Heart right ventricle (tissue), 16 donors: Measurements from ENCODE around the gene RAB3IL1. TPM values are rescaled to one million over a fixed set of nuclear protein-coding genes. Genes with fewer than 3 reads are reported as not detected.
A peak's percentile ranks its signal among the peaks of the same experiment; 100 is the strongest.

ENCODE experiments used
- ATAC-seq, 8 donors: fragments of 200-7000 bp; cut with Tn5 transposase; one replicate each; pipeline ENCODE4 v1.9.1; 2020; ENCODE audit warnings: mild to moderate bottlenecking in 8 of 8, moderate library complexity in 8 of 8, moderate number of reproducible peaks in 1 of 8
- DNase-seq, 2 donors: peaks; one replicate each; pipeline ENCODE4 v3.0.0-alpha.2; 2020
- H3K27ac ChIP-seq, 10 donors: fragments of 200-600 bp; sonication (generic) in 2 of 10; one replicate each; pipeline versions ENCODE4 v1.5.0 to v1.8.0; 2020 to 2022; ENCODE audit warnings: mild to moderate bottlenecking in 3 of 10
- H3K27me3 ChIP-seq, 7 donors: fragments of 200-600 bp; one replicate each; pipeline ENCODE4 v1.8.0; 2021 to 2022; ENCODE audit warnings: mild to moderate bottlenecking in 2 of 7
- H3K36me3 ChIP-seq, 9 donors: fragments of 200-600 bp; sonication (generic) in 1 of 9; one replicate each; pipeline versions ENCODE4 v1.5.0 to v1.8.0; 2020 to 2022; ENCODE audit warnings: mild to moderate bottlenecking in 2 of 9
- H3K4me1 ChIP-seq, 9 donors: fragments of 200-600 bp; sonication (generic) in 1 of 9; one replicate each; pipeline versions ENCODE4 v1.5.0 to v1.8.0; 2020 to 2022; ENCODE audit warnings: mild to moderate bottlenecking in 4 of 9
- H3K4me3 ChIP-seq, 10 donors: fragments of 200-600 bp; sonication (generic) in 2 of 10; one replicate each; pipeline versions ENCODE4 v1.5.0 to v1.8.0; 2020 to 2022; ENCODE audit warnings: mild to moderate bottlenecking in 7 of 10, moderate library complexity in 2 of 10
- H3K9me3 ChIP-seq, 11 donors: fragments of 200-600 bp in 10 of 11; sonication (generic) in 2 of 11; one replicate each; pipeline versions ENCODE4 v1.5.0 to v1.8.0; 2013 to 2022; ENCODE audit warnings: mild to moderate bottlenecking in 2 of 11, control low read depth in 1 of 11, moderate library complexity in 1 of 11
- WGBS, 2 donors: extraction: QIAGEN DNeasy Blood & Tissue Kit; methylation state at CpG; one replicate each; pipeline ENCODE4 v1.1.7; 2013; ENCODE audit warnings: inconsistent platforms in 1 of 2; 5-methylcytosine and 5-hydroxymethylcytosine counted together
- intact Hi-C, 10 donors: fragments of 100-400 bp; cut with DNase I; formaldehyde crosslinking; loops; one replicate each; pipeline versions ENCODE4 v1.11.1 to v1.14.2; 2022
- polyA plus RNA-seq, 2 donors: library from polyadenylated mRNA; stranded (reverse); fragments of 200-250 nt; gene quantifications; one replicate each; pipeline ENCODE4 v1.2.3, GENCODE V29; 2013
- total RNA-seq, 10 donors: library from RNA; stranded (reverse); fragmentation: NEBNext Ultra II Directional in 3 of 10; extraction: Animal tissue kit (Norgen Biotek cat#: 25700) in 3 of 10; gene quantifications; one replicate each; pipeline versions ENCODE4 v1.2.1 to v1.2.4, GENCODE V29; 2021 to 2023
- TF ChIP-seq, protein P1 (sequence below), 9 donors: fragments of 200-600 bp; sonication (generic) in 2 of 9; IDR thresholded peaks; one replicate each; pipeline versions ENCODE4 v1.5.0 to v1.8.0; 2021 to 2022; ENCODE audit warnings: antibody characterized with exemption in 9 of 9, mild to moderate bottlenecking in 5 of 9, moderate library complexity in 1 of 9
- donor health status: Arrhythmogenic right ventricular cardiomyopathy.
- donor health status: ischemic (EF 13 %, LVEDD 7.1; RV severe dilation, severe dysfunction).
- donor health status: healthy with polysubstance abuse.
- donor health status: DM: no; HTN: yes; CAD: no.
- donor health status: DM: no; HTN: no; CAD: no.
- donor health status: ischemic (EF 25% LVEDD 6.9; RV normal size, moderate dysfunction).
- donor health status: ischemic (EF 25% LVEDD 5.7; RV mildly dilated, moderate dysfunction).
- donor health status: healthy.
- donor health status: DM: yes; HTN: yes; CAD: no.
- donor health status: Ischemic cardiomyopathy.
- donor health status: ischemic (EF 35%, LVEDD 5.7; RV mildly dilated, moderate dysfunction).
- donor health status: nonischemic (EF 11% LVEDD 7.7; RV severe dilation, severe dysfunction).
- donor health status: DM: yes; HTN: yes; CAD: no.
- donor health status: PGD.
- donor health status: ischemic (EF 29% LVEDD 5.4; RV normal size, mild dysfunction).
- donor health status: nonischemic (EF 23%, LVEDD 6.1; RV moderate dilation, normal function).

Gene RAB3IL1
- total and polyA plus RNA-seq, 12 donors = 3.7 to 11.1 (median 7.5) TPM

DNA sequence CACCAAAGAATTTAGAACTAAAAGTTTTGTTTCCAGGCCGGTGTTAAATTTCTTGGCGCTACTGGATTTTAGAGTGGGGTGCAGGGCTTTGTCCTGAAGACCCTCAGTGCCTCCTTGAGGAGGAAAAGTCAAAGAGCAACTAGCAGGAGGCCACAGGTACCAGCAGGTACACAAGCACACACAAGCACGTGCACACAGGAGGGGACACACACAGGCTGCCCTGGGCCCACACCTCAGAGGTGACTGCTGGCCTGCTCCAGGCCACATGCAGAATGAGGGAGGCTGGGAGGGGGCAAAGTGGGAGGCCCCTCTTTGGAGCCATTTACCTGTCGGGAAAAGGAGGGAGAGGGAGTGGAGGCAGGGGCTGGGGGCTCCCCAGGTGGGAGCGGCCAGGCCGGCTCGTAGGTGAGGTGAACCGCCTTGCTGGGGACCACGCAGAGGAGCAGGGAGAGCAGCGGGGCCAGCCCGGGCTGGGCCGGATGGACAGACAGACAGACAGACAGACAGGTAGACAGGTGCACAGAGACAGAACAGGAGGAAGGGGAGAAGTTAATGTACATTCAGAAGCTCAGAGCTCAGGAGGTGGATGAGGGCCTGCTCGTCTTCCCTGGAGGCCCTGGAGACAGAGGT lies 12.2 kb downstream of the RAB3IL1 start:
- intact Hi-C loops = loop anchor here in 1 of 10 donors (5.0 kb wide), 1 partner anchor 42 kb away; no protein-coding TSS in a partner anchor
- H3K36me3 ChIP-seq = peaks cover 0 to 69% (median 7%) of the 10 kb centered on the region in 9 donors
- 95% methylated on average over 13 of the region's 13 CpGs for WGBS, 2 donors
- no peak for ATAC-seq
- H3K9me3 ChIP-seq = no peaks in the 10 kb centered on the region
- no peak overlapping the region for H3K27ac ChIP-seq
- DNase-seq = no peak
- H3K27me3 ChIP-seq = no peaks in the 10 kb centered on the region
- no peak overlapping the region for H3K4me3 ChIP-seq
- H3K4me1 ChIP-seq = peaks cover 3 to 22% (median 14%) of the 10 kb centered on the region in 9 donors
- TF ChIP-seq, protein P1, sequence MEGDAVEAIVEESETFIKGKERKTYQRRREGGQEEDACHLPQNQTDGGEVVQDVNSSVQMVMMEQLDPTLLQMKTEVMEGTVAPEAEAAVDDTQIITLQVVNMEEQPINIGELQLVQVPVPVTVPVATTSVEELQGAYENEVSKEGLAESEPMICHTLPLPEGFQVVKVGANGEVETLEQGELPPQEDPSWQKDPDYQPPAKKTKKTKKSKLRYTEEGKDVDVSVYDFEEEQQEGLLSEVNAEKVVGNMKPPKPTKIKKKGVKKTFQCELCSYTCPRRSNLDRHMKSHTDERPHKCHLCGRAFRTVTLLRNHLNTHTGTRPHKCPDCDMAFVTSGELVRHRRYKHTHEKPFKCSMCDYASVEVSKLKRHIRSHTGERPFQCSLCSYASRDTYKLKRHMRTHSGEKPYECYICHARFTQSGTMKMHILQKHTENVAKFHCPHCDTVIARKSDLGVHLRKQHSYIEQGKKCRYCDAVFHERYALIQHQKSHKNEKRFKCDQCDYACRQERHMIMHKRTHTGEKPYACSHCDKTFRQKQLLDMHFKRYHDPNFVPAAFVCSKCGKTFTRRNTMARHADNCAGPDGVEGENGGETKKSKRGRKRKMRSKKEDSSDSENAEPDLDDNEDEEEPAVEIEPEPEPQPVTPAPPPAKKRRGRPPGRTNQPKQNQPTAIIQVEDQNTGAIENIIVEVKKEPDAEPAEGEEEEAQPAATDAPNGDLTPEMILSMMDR (IDR thresholded peaks at IDR 0.05) = no peak

DNA sequence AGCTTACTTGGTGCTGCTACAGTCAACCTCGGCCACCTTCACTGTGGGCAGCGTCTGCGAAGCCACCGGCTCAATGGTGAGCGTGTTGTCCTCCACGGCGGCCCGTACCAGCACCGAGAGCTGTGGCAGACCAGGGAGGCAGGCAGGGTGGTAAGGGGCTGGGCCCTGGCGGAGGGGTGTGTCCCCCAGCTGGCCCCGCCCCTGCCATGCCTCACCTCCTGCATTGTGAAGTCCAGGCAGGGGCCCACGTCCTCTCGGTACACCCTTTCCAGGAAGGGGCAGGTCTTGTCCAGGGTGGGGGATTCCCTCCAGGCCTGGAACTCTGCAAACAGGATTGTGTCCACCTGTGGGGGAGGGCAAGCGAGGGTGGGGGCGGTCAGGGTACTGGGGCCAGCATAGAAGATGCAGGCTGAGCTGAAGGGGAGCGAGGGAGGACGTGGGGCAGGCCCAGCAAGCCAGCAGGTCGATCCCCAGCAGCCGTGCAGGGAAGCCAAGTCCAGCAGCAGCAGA lies 12.8 kb downstream of the RAB3IL1 start:
- no peaks in the 10 kb centered on the region for H3K9me3 ChIP-seq
- H3K27me3 ChIP-seq = no peaks in the 10 kb centered on the region
- H3K4me3 ChIP-seq = peak overlapping the region in 1 of 10 donors; percentile 15
- H3K4me1 ChIP-seq = peaks cover 5 to 18% (median 13%) of the 10 kb centered on the region in 9 donors
- DNase-seq (no peak), ATAC-seq (peak in 1 of 8 donors; percentile 54)
- 66 to 74% methylated on average over 19 of the region's 19 CpGs for WGBS, 2 donors
- peaks cover 0 to 71% (median 7%) of the 10 kb centered on the region in 9 donors for H3K36me3 ChIP-seq
- intact Hi-C loops = loop anchor here in 2 of 10 donors (5.0 kb wide), 1 partner anchor 43 kb away; no protein-coding TSS in a partner anchor
- H3K27ac ChIP-seq = no peak overlapping the region
- TF ChIP-seq, protein P1 (IDR thresholded peaks at IDR 0.05) = no peak

DNA sequence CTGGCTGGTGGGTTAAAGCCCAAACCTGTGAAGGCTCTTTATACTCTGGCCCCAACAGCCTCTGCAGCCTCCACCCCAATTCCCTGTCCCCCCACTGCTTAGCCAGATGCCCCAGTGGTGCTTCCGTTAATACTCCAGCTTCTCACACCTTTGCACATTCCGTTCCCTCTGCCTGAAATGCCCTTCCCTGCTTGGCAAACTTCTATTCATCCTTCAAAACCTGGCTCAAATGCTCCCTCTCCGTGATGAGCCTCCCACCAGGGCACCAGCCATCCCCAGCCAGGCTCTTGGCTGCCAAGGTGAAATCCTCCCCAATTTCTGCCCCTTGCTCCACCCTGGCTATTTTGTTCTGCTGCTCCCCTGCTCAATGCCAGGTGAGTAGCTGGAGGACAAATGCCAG lies 13.5 kb downstream of the RAB3IL1 start:
- H3K27me3 ChIP-seq = no peaks in the 10 kb centered on the region
- TF ChIP-seq, protein P1 (IDR thresholded peaks at IDR 0.05) = no peak
- H3K27ac ChIP-seq = no peak overlapping the region
- ATAC-seq (no peak), DNase-seq (no peak)
- 97% methylated on average over 3 of the region's 3 CpGs for WGBS, 2 donors
- peaks cover 2 to 18% (median 8%) of the 10 kb centered on the region in 9 donors for H3K4me1 ChIP-seq
- peak overlapping the region in 1 of 10 donors; percentile 15 for H3K4me3 ChIP-seq
- intact Hi-C loops = loop anchor here in 1 of 10 donors (5.0 kb wide), 1 partner anchor 43 kb away; no protein-coding TSS in a partner anchor
- peaks cover 0 to 74% (median 7%) of the 10 kb centered on the region in 9 donors for H3K36me3 ChIP-seq
- no peaks in the 10 kb centered on the region for H3K9me3 ChIP-seq

DNA sequence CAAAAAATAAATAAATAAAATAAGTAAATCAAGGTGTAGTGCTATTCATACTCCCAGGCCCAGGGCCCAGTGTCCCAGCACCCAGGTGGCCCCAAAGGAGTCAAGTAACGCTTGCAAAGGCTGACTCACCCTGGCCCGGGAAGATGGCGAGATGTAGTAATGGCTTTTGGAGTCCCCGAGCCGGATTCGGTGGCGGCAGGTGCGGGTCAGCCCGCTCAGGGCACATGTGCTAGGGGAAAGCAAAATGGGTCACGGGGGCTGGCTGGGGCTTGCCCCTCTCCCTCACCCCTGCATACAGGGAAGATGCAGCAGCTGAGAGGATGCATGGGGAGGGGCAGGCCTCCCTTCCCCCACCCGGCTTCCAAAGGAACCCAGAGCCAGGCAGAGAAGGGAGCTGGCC lies 15.1 kb downstream of the RAB3IL1 start:
- H3K27me3 ChIP-seq = no peaks in the 10 kb centered on the region
- peaks cover 0 to 22% (median 7%) of the 10 kb centered on the region in 9 donors for H3K4me1 ChIP-seq
- H3K9me3 ChIP-seq = no peaks in the 10 kb centered on the region
- no peak overlapping the region for H3K27ac ChIP-seq
- WGBS, 2 donors = 91 to 96% methylated on average over 11 of the region's 11 CpGs
- DNase-seq (no peak), ATAC-seq (no peak)
- TF ChIP-seq, protein P1 (IDR thresholded peaks at IDR 0.05) = no peak
- intact Hi-C loops = loop anchor here in 1 of 10 donors (5.0 kb wide), 1 partner anchor 45 kb away; no protein-coding TSS in a partner anchor
- peaks cover 0 to 77% (median 7%) of the 10 kb centered on the region in 9 donors for H3K36me3 ChIP-seq
- no peak overlapping the region for H3K4me3 ChIP-seq
